NCI-H1092 (cell line): ENCODE measurements around the gene DUSP22.
"Not testable (repeated sequence)": the region's sequence is repeated elsewhere in the genome, so short reads cannot be mapped to it uniquely, and the experiment has no call there.

ENCODE experiments used
- DNase-seq: peaks from one replicate; lab custom pipeline; 2025; lab: John Stamatoyannopoulos, UW

The DUSP22 gene

GRCh38 chr6:279341-280029 lies 12.8 kb upstream of the DUSP22 start:
- no peak for DNase-seq

GRCh38 chr6:280775-281468 lies 11.4 kb upstream of the DUSP22 start:
- DNase-seq, result no peak

GRCh38 chr6:281469-282103 lies 10.7 kb upstream of the DUSP22 start:
- no peak for DNase-seq

GRCh38 chr6:282177-282866 lies 10.0 kb upstream of the DUSP22 start:
- no peak for DNase-seq

GRCh38 chr6:282867-283416 lies 9.3 kb upstream of the DUSP22 start:
- DNase-seq, result no peak

GRCh38 chr6:284486-284885 lies 7.8 kb upstream of the DUSP22 start:
- no peak for DNase-seq

- DNase-seq, result no peak
Observed at GRCh38 chr6:285030-285771, 7.1 kb upstream of the DUSP22 start.

- DNase-seq, result not testable (repeated sequence)
Observed at GRCh38 chr6:285902-286301, 6.4 kb upstream of the DUSP22 start.

- DNase-seq, result no peak
Observed at GRCh38 chr6:286681-287488, 5.4 kb upstream of the DUSP22 start.

GRCh38 chr6:287489-287860 lies 4.8 kb upstream of the DUSP22 start:
- DNase-seq, result no peak

GRCh38 chr6:288866-289265 lies 3.4 kb upstream of the DUSP22 start:
- DNase-seq, result no peak

- DNase-seq, result no peak
Observed at GRCh38 chr6:290111-290922, 2.0 kb upstream of the DUSP22 start.

GRCh38 chr6:291204-291696 lies 1.0 kb upstream of the DUSP22 start:
- DNase-seq, result no peak

GRCh38 chr6:292506-293192 lies 362 bp downstream of the DUSP22 start:
- DNase-seq, result no peak

- no peak for DNase-seq
Observed at GRCh38 chr6:293193-294174, 1.2 kb downstream of the DUSP22 start.

GRCh38 chr6:294656-295565 lies 2.6 kb downstream of the DUSP22 start:
- DNase-seq, result no peak
